Suprapubic skin (tissue), 4 donors: ENCODE results near the gene MCM9. TPM values are rescaled to one million over a fixed set of nuclear protein-coding genes. Genes with fewer than 3 reads are reported as not detected.

ENCODE experiments used
- DNase-seq, 2 donors: peaks; one replicate each; pipeline ENCODE4 v3.0.0-alpha.2; 2019; ENCODE audit warnings: low spot score in 2 of 2
- H3K27ac ChIP-seq: fragments of 200-600 bp; sonication (generic); one replicate; pipeline ENCODE4 v1.5.1; 2019
- H3K27me3 ChIP-seq: fragments of 200-600 bp; sonication (generic); one replicate; pipeline ENCODE4 v1.5.1; 2019
- H3K36me3 ChIP-seq: fragments of 200-600 bp; sonication (generic); one replicate; pipeline ENCODE4 v1.5.1; 2019
- H3K4me1 ChIP-seq: fragments of 200-600 bp; sonication (generic); one replicate; pipeline ENCODE4 v1.5.1; 2019
- H3K4me3 ChIP-seq: fragments of 200-600 bp; sonication (generic); one replicate; pipeline ENCODE4 v1.5.1; 2019; ENCODE audit warnings: mild to moderate bottlenecking
- H3K9me3 ChIP-seq: fragments of 200-600 bp; sonication (generic); one replicate; pipeline ENCODE4 v1.5.1; 2019
- EP300 ChIP-seq: sonication (generic); formaldehyde crosslinking; IDR thresholded peaks from one replicate; pipeline ENCODE4 v1.6.1; 2017; ENCODE audit warnings: antibody characterized with exemption
- POLR2A ChIP-seq, 2 donors: fragments of 450-650 bp; IDR thresholded peaks; one replicate each; pipeline ENCODE4 v1.6.1; 2017; ENCODE audit warnings: antibody characterized with exemption in 2 of 2, mild to moderate bottlenecking in 2 of 2, moderate library complexity in 2 of 2
- POLR2AphosphoS5 ChIP-seq, 3 donors: sonication (generic); formaldehyde crosslinking; IDR thresholded peaks; one replicate each; pipeline ENCODE4 v1.6.1; 2017; ENCODE audit warnings: antibody characterized with exemption in 3 of 3
- WGBS: methylation state at CpG from one replicate; pipeline ENCODE4 v1.1.5; 2018; 5-methylcytosine and 5-hydroxymethylcytosine counted together
- total RNA-seq, 4 donors: library from RNA; depleted of rRNA; stranded (reverse); fragments of >200 nt; gene quantifications; one replicate each; pipeline ENCODE4 v1.1.0, GENCODE V29; 2016
- TF ChIP-seq, protein P1 (sequence below), 2 donors: fragments of 200-600 bp in 1 of 2; fragments of 450-650 bp in 1 of 2; sonication (generic) in 1 of 2; IDR thresholded peaks; one replicate each; pipeline ENCODE4 v1.5.1; 2016 to 2019; ENCODE audit warnings: antibody characterized with exemption in 2 of 2, mild to moderate bottlenecking in 1 of 2, moderate library complexity in 1 of 2

MCM9 gene
- total RNA-seq, 4 donors from 2014 or later = 19.2 to 37.2 (median 26.8) TPM

GRCh38 chr6:118788702-118789101, 146.3 kb downstream of the MCM9 start:
- Histone ChIP-seq H3K4me1 (peaks cover 15% of the 10 kb centered on the region), H3K27me3 (no peaks in the 10 kb centered on the region), H3K9me3 (no peaks in the 10 kb centered on the region), H3K4me3 (no peak overlapping the region), H3K27ac (no peak overlapping the region), H3K36me3 (no peaks in the 10 kb centered on the region)
- TF ChIP-seq EP300 = no peak
- no peak for TF ChIP-seq POLR2AphosphoS5 (IDR thresholded peaks at IDR 0.05)
- TF ChIP-seq, protein P1, sequence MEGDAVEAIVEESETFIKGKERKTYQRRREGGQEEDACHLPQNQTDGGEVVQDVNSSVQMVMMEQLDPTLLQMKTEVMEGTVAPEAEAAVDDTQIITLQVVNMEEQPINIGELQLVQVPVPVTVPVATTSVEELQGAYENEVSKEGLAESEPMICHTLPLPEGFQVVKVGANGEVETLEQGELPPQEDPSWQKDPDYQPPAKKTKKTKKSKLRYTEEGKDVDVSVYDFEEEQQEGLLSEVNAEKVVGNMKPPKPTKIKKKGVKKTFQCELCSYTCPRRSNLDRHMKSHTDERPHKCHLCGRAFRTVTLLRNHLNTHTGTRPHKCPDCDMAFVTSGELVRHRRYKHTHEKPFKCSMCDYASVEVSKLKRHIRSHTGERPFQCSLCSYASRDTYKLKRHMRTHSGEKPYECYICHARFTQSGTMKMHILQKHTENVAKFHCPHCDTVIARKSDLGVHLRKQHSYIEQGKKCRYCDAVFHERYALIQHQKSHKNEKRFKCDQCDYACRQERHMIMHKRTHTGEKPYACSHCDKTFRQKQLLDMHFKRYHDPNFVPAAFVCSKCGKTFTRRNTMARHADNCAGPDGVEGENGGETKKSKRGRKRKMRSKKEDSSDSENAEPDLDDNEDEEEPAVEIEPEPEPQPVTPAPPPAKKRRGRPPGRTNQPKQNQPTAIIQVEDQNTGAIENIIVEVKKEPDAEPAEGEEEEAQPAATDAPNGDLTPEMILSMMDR (IDR thresholded peaks at IDR 0.05) = no peak
- TF ChIP-seq POLR2A (IDR thresholded peaks at IDR 0.05) = no peak
- no peak for DNase-seq
- 72% methylated on average over 4 of the region's 4 CpGs for WGBS

GRCh38 chr6:118787724-118788423, 147.1 kb downstream of the MCM9 start:
- no peak overlapping the region for H3K27ac ChIP-seq
- WGBS = 58% methylated on average over 6 of the region's 6 CpGs
- H3K27me3 ChIP-seq = no peaks in the 10 kb centered on the region
- peak in 1 of 2 donors; percentile 58 for DNase-seq
- TF ChIP-seq EP300 (no peak), POLR2A (IDR thresholded peaks at IDR 0.05) (no peak), POLR2AphosphoS5 (IDR thresholded peaks at IDR 0.05) (no peak)
- TF ChIP-seq, protein P1 (IDR thresholded peaks at IDR 0.05) = no peak
- H3K36me3 ChIP-seq = no peaks in the 10 kb centered on the region
- H3K4me3 ChIP-seq = no peak overlapping the region
- H3K4me1 ChIP-seq = peaks cover 15% of the 10 kb centered on the region
- no peaks in the 10 kb centered on the region for H3K9me3 ChIP-seq

- no peak for TF ChIP-seq EP300
- TF ChIP-seq, protein P1 (IDR thresholded peaks at IDR 0.05) = no peak
- TF ChIP-seq POLR2AphosphoS5 (IDR thresholded peaks at IDR 0.05) = no peak
- TF ChIP-seq POLR2A (IDR thresholded peaks at IDR 0.05) = no peak
- Histone ChIP-seq H3K36me3 (no peaks in the 10 kb centered on the region), H3K27me3 (no peaks in the 10 kb centered on the region), H3K27ac (no peak overlapping the region), H3K4me1 (peaks cover 15% of the 10 kb centered on the region), H3K9me3 (no peaks in the 10 kb centered on the region), H3K4me3 (no peak overlapping the region)
- DNase-seq = no peak
- 84% methylated on average over 7 of the region's 8 CpGs for WGBS
Measured at GRCh38 chr6:118786596-118787453, 148.1 kb downstream of the MCM9 start.

- Histone ChIP-seq H3K9me3 (no peaks in the 10 kb centered on the region), H3K27ac (no peak overlapping the region), H3K4me1 (peaks cover 15% of the 10 kb centered on the region), H3K4me3 (no peak overlapping the region), H3K27me3 (no peaks in the 10 kb centered on the region), H3K36me3 (no peaks in the 10 kb centered on the region)
- over 99% methylated on average over 3 of the region's 3 CpGs for WGBS
- TF ChIP-seq POLR2A (IDR thresholded peaks at IDR 0.05) = no peak
- TF ChIP-seq EP300 = no peak
- TF ChIP-seq, protein P1 (IDR thresholded peaks at IDR 0.05) = no peak
- no peak for TF ChIP-seq POLR2AphosphoS5 (IDR thresholded peaks at IDR 0.05)
- DNase-seq = no peak
Measured at GRCh38 chr6:118785601-118786000, 149.4 kb downstream of the MCM9 start.

GRCh38 chr6:118784641-118785164, 150.3 kb downstream of the MCM9 start:
- DNase-seq = peak in 1 of 2 donors; percentile 81
- 53% methylated on average over 5 of the region's 5 CpGs for WGBS
- H3K27me3 ChIP-seq = no peaks in the 10 kb centered on the region
- H3K36me3 ChIP-seq = no peaks in the 10 kb centered on the region
- H3K4me1 ChIP-seq = peaks cover 15% of the 10 kb centered on the region
- no peak overlapping the region for H3K4me3 ChIP-seq
- no peaks in the 10 kb centered on the region for H3K9me3 ChIP-seq
- TF ChIP-seq POLR2AphosphoS5 (IDR thresholded peaks at IDR 0.05) (no peak), EP300 (no peak), POLR2A (IDR thresholded peaks at IDR 0.05) (no peak)
- TF ChIP-seq, protein P1 (IDR thresholded peaks at IDR 0.05) = no peak
- H3K27ac ChIP-seq = no peak overlapping the region
